Measurements from ENCODE around the gene SYK.

DNA sequence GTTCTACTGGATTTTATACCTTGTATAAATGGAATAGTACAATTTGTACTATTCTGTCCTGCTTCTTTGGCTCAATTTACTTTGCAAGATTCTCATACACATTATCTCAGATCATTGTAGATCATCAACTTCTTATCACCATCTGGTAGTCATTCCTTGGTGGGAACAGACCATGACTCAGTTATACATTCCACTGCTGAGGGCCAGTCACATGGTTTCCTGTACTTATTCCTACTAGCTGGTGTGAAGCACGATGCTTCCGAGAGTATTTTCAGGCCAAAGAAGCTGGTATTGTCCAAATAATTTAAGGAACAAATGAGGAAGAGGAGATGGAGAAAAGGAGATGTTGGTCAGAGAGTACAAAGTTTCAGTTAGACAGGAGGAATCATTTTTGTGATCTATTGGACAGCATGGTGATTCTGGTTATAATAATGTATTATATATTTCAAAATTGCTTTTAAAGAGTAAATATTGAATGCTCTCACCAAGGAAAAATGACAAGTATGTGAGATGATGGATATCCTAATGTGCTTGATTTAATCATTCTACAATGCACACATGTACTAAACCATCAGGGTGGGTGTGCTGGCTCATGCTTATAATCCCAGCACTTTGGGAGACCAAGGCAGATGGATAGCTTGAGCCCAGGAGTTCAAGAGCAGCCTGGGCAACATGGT is 124.1 kb downstream of the SYK start:
- no peak for TF ChIP-seq POLR2A (IDR thresholded peaks at IDR 0.05; ENCODE audit: low read depth, low read length)
- TF ChIP-seq TAF1 (IDR thresholded peaks at IDR 0.05; ENCODE audit: low read depth, low read length) = no peak
- no peak for TF ChIP-seq POLR2AphosphoS5 (IDR thresholded peaks at IDR 0.05; ENCODE audit: low read depth, low read length)

All from GM12891 (cell line).